ENCODE data around the gene EFNA3.

The EFNA3 gene

GRCh38 chr1:155110826-155111225 is 32.2 kb downstream of the EFNA3 start:
- DNase-seq, result no peak

- DNase-seq, result no peak
These were observed 34.9 kb downstream of the EFNA3 start for GRCh38 chr1:155113450-155113980.

DNA sequence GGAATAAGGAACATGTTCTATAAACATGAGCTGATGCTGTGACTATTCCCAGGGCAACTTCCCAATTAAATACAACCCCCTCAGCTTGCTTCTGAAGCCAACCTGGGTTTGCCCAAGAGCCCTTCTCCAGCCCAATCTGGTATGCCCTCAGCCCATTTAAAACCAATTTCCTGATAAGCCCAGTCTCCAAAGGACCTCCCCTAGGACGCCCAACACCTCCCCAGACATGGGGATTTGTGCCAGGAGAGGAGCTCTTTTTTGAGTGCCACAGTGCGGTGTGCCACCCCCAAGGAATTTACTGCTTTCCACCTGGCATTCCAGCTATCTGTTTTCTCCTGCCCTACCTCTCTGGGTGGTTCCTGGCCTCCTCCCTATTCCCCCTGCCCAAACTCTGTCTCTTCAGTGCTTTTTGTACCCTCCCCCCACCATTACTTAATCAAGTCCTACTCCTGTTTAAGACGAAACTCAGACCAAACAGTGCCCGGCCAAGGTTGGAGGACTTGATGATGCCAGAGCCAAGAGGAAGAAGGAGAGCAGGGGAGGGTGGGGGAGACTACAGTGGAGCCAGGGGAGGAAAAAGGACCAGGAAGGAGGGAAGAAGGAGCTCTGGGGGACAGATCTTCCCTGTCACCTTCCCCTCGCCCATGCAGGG is 37.6 kb downstream of the EFNA3 start:
- DNase-seq, result no peak

GRCh38 chr1:155117610-155118009 is 39.0 kb downstream of the EFNA3 start:
- peak in 1 of 3 donors; percentile 7 for DNase-seq

DNA sequence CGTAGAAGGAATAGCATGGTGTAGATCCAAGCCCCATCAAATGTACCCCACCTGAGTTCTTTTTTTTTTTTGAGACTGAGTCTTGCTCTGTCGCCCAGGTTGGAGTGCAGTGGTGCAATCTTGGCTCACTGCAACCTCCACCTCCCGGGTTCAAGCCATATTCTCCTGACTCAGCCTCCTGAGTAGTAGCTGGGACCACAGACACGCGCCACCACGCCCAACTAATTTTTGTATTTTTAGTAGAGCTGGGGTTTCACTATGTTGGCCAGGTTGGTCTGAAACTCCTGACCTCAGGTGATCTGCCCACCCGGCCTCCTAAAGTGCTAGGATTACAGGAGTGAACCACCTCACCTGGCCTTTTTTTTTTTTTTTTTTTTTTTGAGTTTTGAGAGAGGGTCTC is 39.5 kb downstream of the EFNA3 start:
- peak in 1 of 3 donors; percentile 2 for DNase-seq

GRCh38 chr1:155120253-155120652 is 41.6 kb downstream of the EFNA3 start:
- no peak for DNase-seq

DNA sequence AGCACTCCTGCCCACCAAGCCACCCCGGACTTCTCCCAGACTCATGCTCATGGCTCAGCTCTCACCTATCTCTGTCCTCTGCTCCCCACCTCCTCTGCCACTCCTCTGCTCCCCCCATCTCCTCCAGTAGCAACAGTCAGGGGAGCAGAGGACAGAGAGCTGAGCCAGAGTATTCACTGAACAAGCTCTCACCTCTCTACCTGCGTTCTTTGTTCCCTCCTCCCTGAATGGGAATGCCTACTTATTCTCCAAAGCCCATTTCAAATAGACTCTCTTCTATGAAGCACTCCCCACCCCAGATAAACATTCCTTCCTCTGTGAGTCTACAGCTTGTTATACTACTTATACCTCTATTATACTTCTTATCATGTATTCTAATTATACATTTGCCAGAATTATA is 42.6 kb downstream of the EFNA3 start:
- no peak for DNase-seq

DNA sequence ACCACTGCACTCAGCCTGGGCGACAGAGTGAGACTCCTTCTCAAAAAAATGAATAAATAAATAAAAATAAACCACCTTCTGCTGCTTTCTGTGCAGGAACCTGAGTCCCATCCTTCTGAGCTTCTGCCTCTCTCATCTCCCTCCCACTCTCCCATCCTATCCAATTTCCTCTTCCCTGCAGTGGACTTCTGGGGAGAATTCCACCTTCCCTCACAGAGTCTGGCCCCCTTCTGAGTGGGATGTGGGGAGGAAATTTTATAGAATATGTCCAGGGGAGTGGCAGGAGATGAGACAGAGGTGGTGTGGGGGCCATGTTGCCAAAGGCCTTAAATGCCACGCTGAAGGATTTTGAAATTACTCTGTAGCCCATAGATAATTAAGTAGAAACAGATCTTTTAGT is 43.7 kb downstream of the EFNA3 start:
- DNase-seq, result no peak

- DNase-seq, result no peak
These were observed 45.2 kb downstream of the EFNA3 start for GRCh38 chr1:155123801-155124200.

- peak; percentile 38 to 65 (median 45) for DNase-seq
These were observed 46.1 kb downstream of the EFNA3 start for GRCh38 chr1:155124503-155125463.

DNA sequence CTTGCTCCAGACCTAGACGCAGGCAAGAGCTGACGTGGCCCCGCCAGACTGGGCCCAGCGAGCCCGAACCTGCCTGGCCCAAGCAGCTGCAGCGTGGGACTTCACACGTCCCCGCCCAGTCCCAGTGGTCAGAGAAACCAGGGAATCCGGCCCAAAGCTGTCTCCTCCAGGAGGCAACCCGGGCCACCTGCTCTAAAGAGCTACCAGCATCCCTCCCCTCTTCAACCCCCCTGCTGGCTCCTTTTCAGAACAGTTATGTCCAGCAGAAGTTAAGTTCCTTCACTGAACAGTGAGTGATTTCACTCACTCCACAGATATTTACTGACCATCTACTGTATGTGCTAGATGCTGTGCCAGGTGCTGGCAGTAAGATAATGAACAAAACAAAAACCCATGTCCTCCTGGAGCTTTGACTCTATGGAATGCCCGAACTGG is 46.9 kb downstream of the EFNA3 start:
- no peak for DNase-seq

- no peak for DNase-seq
These were observed 47.4 kb downstream of the EFNA3 start for GRCh38 chr1:155125946-155126555.

GRCh38 chr1:155126556-155127104 is 48.0 kb downstream of the EFNA3 start:
- DNase-seq, result no peak

- DNase-seq, result peak; percentile 46 to 66 (median 48)
These were observed 48.7 kb downstream of the EFNA3 start, which contains the start of gene EFNA1 for GRCh38 chr1:155127105-155127966. EFNA1 (plus strand) TSS chr1:155127876; CDS start chr1:155127978, 102 bp downstream.

GRCh38 chr1:155127967-155128754 is 49.5 kb downstream of the EFNA3 start:
- DNase-seq, result no peak

DNA sequence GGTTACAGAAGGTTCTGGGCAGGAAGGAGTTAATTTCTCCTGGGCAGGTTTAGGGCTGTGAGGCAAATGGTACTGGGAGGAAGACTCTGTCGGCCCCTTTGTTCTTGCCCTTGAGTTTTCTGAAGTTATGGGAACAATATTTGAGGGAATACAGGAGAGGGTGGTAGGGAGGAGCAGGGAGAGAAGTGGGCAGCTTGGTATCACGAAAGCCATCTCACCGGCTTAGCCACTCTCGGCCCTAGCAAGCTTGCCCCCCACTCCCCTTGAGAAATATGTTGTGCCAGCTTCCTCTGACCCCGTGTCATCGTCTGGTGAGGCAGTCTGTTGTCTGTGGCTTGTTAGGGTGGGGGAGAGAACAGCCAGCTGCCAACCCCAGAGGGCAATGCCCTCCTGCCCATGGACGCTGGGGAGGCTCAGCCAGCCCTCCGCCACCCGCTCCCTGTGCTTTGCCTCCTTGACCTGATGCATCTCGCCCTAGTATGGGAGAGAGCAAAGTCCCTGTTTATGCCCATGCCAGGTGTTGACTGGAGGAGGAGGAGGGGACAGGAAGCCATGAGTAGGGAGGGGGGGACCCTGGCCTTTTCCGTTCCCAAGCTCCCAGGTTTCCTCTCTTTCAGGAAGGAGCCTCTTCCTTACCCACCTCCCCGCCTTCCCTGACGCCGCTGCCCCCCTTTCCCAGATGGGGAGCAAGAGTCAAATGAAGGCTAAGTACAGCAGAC is 50.3 kb downstream of the EFNA3 start:
- no peak for DNase-seq

DNA sequence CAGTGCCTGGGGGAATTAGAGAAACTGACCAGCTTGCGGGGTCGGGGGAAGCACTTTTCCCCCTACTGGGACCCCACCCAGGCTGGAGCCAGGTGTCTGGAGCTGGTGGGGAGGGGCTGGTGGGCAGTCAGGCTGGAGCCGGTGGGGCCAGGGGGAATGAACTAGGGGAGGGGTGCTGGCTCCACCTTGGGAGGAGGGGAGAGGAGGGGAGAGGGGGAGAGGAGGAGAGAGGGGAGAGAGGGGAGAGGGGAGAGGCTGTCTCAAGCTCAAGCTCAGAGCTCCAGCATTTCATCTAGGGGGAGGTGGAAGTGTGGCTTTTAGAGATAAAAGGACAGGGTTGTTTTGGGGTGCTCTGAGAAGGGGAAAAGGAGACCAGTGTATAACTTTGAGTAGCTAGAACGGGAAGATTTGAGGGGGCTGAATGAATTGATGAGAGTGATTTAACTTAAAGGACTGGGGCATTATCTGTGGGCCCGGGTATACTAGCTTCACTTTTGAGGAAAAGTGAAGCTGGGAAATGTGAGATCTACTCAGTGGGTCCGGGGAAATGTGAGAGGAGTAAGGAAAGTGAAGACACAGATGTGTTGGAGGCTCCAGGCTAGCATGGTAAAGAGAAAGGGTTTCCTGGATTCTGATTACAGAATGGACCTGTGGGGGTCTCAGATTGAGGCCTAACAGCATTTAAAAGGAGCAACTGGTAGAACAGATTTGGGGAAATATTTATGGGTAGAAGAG is 51.8 kb downstream of the EFNA3 start:
- DNase-seq, result no peak

GRCh38 chr1:155131285-155131684 is 52.6 kb downstream of the EFNA3 start:
- DNase-seq, result no peak

DNA sequence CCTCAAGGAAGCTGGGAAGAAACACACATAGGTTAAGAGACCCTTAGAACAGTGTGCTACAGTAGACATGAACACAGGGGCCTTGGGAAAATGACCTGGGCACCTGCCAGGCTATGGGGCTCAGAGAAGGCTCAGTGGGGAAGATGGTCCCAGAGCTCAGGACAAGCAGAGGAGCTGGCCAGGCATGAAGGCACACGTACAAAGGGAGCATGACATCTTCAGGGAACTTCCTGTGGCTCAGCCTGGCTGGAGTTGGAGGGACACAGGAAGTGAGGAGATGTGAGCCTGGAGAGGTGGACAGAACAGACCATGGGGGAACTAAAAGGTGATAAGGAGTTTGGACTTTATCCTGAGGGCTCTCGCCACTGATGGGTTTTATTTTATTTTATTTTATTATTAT is 53.2 kb downstream of the EFNA3 start:
- DNase-seq, result no peak

Data from suppressor macrophage treated with lipopolysaccharide for 1 hour (primary cell).